Astrocyte of the cerebellum (primary cell): Measurements from ENCODE around the gene PREX1.

ENCODE experiments used
- DNase-seq: peaks from one replicate; pipeline ENCODE4 v3.0.0-alpha.2; 2011; ENCODE audit warnings: low read depth
- H3K4me3 ChIP-seq: 2 replicates; pipeline ENCODE4 v1.5.1; 2011; ENCODE audit warnings: mild to moderate bottlenecking, low read depth, low read length, moderate library complexity
- in situ Hi-C: cut with HindIII; loops from 2 replicates; pipeline ENCODE4 v1.10.0; 2017; ENCODE audit warnings: low sequenced_read_pairs
- TF ChIP-seq, protein P1 (sequence below): IDR thresholded peaks from 2 replicates; pipeline ENCODE4 v1.5.1; 2012; ENCODE audit warnings: low read length, low read depth, moderate library complexity, mild to moderate bottlenecking; ENCODE audit errors: missing control alignments

The PREX1 gene

DNA sequence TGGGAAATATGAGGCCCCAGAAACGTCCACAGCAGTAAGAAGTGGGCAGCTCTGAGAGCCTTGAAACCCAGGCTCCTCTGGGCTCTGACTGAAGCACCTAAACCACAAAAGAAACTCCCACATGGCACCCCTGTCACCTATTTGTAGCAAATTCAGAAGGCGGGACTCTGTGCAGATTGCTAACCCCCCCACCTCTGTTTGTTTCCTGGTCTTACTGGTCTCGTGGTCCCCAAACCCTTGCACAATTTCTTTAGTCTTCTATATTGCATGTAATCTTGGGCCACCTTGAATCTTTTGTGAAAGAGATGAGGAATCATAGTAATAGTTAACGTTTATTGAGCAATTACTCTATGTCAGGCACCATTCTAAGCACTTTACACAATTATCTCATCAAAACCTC lies 154.3 kb downstream of the PREX1 start:
- in situ Hi-C loops = loop anchor here (25.0 kb wide), 1 partner anchor 239 kb away; the partner anchor contains the start of gene ARFGEF2
- DNase-seq = no peak
- TF ChIP-seq, protein P1, sequence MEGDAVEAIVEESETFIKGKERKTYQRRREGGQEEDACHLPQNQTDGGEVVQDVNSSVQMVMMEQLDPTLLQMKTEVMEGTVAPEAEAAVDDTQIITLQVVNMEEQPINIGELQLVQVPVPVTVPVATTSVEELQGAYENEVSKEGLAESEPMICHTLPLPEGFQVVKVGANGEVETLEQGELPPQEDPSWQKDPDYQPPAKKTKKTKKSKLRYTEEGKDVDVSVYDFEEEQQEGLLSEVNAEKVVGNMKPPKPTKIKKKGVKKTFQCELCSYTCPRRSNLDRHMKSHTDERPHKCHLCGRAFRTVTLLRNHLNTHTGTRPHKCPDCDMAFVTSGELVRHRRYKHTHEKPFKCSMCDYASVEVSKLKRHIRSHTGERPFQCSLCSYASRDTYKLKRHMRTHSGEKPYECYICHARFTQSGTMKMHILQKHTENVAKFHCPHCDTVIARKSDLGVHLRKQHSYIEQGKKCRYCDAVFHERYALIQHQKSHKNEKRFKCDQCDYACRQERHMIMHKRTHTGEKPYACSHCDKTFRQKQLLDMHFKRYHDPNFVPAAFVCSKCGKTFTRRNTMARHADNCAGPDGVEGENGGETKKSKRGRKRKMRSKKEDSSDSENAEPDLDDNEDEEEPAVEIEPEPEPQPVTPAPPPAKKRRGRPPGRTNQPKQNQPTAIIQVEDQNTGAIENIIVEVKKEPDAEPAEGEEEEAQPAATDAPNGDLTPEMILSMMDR = no peak
- no peak overlapping the region for H3K4me3 ChIP-seq

DNA sequence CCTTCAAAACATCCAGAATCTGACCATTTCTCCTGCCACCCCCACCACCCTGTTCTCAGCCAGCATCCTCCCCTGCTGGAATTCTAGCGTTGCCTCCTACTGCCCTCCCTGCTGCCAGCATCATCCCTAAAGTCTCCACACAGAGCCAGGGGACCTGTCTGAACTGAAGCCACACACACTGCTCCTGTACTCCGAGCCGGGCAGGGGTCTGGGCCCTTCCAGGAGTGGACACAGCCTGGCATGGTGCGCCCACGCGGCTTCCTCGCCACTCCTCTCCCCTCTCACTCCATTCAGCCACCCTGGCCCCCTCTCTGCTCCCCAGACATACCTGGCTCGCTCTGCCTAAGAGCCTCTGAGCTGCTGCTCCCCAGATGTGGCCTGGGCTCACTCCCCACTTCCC lies 155.5 kb downstream of the PREX1 start:
- H3K4me3 ChIP-seq = no peak overlapping the region
- no peak for DNase-seq
- in situ Hi-C loops = loop anchor here (25.0 kb wide), 1 partner anchor 240 kb away; the partner anchor contains the start of gene ARFGEF2
- TF ChIP-seq, protein P1 = no peak

DNA sequence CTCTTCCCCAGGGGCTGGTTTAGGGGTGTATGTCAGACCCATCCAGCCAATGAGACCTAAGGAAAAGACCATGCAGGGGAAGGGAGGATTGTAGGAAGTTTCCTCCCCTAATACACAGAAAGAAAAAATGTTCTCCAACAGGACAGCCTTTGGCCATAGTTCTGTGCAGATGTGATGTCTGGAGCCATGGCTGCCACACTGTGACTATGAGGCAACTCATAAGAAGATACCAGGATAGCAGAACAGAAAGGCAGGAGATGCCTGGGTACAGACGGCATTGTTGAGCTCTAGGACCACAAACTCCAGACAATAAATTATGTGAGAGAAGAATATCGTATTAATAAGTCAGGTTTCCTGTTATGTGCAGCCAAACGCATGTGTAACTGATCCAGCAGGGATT lies 156.7 kb downstream of the PREX1 start:
- in situ Hi-C loops = loop anchor here (25.0 kb wide), 1 partner anchor 241 kb away; the partner anchor contains the start of gene ARFGEF2
- no peak for DNase-seq
- H3K4me3 ChIP-seq = no peak overlapping the region
- TF ChIP-seq, protein P1 = no peak

DNA sequence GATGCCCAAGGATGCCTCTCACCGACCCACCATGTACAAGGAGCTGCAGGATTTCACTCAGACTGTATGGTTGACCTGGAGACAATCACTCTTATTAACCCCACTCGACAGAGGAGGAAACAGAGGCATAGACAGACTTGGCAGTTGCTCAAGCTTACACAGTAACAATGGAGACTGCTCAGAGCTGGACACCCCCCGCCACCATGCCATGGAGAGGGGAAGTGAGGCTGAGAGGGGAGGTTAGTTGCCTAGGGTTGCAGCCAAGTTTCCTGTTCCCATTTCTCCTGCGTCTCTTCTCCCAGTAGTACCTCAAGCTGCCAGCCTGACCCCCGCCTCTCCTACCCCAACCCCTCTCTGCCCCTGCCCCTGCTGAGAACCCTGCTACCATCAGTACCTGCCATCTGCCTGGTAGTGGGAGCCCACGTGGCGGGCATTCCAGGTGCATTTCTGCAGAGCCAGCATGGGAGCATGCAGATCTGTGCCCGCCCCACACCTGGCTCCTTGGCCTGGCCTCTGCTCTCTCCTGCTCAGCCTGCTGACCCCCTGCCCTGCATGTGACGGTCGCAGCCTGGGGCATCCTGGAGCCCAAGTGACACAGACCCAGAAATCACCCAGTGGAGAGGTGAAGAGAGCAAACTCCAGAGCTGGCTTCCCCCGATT lies 157.7 kb downstream of the PREX1 start:
- in situ Hi-C loops = loop anchor here (25.0 kb wide), 1 partner anchor 242 kb away; the partner anchor contains the start of gene ARFGEF2
- TF ChIP-seq, protein P1 = no peak
- DNase-seq = no peak
- H3K4me3 ChIP-seq = no peak overlapping the region

DNA sequence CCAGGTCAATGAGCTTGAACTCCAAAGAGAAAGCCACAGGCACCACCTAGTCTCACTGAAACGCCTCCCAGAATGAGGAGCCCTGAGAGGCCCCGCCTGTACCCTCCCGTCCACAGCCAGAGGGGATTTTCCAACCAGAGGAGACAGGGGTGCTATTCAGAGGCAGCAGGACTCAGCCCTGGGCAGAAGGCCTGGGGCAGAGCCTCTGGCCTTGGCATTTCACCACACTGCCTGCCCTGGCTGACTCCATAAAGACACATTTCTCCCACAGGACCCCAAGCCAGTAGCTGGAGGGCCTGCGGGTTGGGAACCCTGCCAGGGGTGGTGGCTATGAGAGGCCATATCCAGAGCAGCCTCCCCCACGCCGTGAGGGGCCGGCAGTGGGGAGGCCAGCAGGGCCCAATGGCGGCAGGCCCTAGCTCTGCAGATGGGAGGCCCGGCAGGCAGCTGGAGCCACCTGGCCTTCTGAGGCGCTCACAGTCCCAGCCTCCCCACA lies 159.3 kb downstream of the PREX1 start:
- DNase-seq = no peak
- TF ChIP-seq, protein P1 = no peak
- in situ Hi-C loops = loop anchor here (25.0 kb wide), 1 partner anchor 244 kb away; the partner anchor contains the start of gene ARFGEF2
- no peak overlapping the region for H3K4me3 ChIP-seq

DNA sequence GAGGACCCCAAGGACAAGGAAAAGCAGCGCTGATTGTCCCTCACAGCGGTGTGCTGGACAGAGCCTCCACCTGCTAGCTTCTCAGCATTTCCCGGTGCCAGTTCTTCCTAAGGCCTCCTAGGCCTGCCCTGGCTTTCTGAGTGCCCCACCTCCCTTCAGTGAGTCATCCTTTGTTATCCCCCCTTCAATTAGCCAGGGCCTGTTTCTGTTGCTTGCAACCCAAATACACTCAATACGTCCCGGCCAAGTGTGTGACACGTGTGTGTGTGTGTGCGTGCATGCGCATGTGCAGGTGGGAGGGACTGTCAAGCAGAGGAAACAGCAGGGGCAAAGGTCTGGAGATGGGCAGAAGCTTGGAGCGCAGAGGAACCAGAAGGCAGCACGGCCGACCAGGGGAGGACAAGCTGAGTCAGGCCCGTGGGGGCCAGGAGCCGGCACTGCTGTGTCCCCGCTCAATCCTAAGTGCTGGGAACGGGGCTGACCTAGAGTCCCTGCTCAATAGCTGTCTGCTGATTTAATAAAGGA lies 159.8 kb downstream of the PREX1 start:
- no peak overlapping the region for H3K4me3 ChIP-seq
- no peak for DNase-seq
- TF ChIP-seq, protein P1 = no peak
- in situ Hi-C loops = loop anchor here (25.0 kb wide), 1 partner anchor 244 kb away; the partner anchor contains the start of gene ARFGEF2
